GM12878 (cell line): ENCODE data around the gene OCRL. TPM values are rescaled to one million over a fixed set of nuclear protein-coding genes. Genes with fewer than 3 reads are reported as not detected.

Experiments used
- ATAC-seq: fragments of 200-7000 bp; cut with Tn5 transposase; 3 replicates; pipeline ENCODE4 v1.9.1; 2020; ENCODE audit warnings: mild to moderate bottlenecking, moderate library complexity
- BruUV-seq: library from RNA; stranded (reverse); fragments of 400-500 nt; replicated peaks from 2 replicates; lab custom pipeline; 2021; lab: Mats Ljungman, UMichigan
- CTCF ChIA-PET: fragments of 300-600 bp; sonication (Branson Sonifier 250); formaldehyde crosslinking; extraction: SDS; loops from one replicate; lab custom pipeline; 2021; ENCODE audit warnings: inconsistent platforms; lab: Yijun Ruan, JAX
- POLR2A ChIA-PET: fragments of 350-600 bp; formaldehyde crosslinking; extraction: SDS; loops from one replicate; lab custom pipeline; 2021; ENCODE audit warnings: inconsistent platforms; lab: Charles Lee
- RAD21 ChIA-PET: fragments of 300-600 bp; sonication (Branson Sonifier 250); formaldehyde crosslinking; loops from one replicate; lab custom pipeline; 2023; ENCODE audit warnings: antibody characterized with exemption; ENCODE audit not compliant: unreplicated experiment; lab: Charles Lee
- SMC1A ChIA-PET: fragments of 300-600 bp; sonication (Branson Sonifier 250); formaldehyde crosslinking; loops from one replicate; lab custom pipeline; 2023; ENCODE audit not compliant: unreplicated experiment, uncharacterized antibody; lab: Charles Lee
- DNase-seq: peaks from one replicate; pipeline ENCODE4 v3.0.0-alpha.2; 2011; ENCODE audit warnings: low read depth, low spot score
- FAIRE-seq: peaks from 3 replicates; lab custom pipeline; 2011; peaks lifted over from hg19 to GRCh38; lab: Jason Lieb, UNC
- H2AFZ ChIP-seq: 2 replicates; pipeline ENCODE4 v1.6.0; 2011; ENCODE audit warnings: low read depth, low read length, control low read depth; ENCODE audit not compliant: control insufficient read depth
- H3K27ac ChIP-seq: 2 replicates; pipeline ENCODE4 v1.5.1; 2011; ENCODE audit warnings: control low read depth; ENCODE audit not compliant: control insufficient read depth, insufficient read depth
- H3K27me3 ChIP-seq, 2 experiments: replicated peaks in 1 of 2; 2 replicates each; pipeline versions ENCODE4 v1.6.0 to v1.6.1; 2011; ENCODE audit warnings: low read length in 1 of 2; ENCODE audit not compliant: control insufficient read depth in 2 of 2, insufficient read depth in 2 of 2
- H3K36me3 ChIP-seq, 2 experiments: 2 replicates each; pipeline ENCODE4 v1.5.1; 2011; ENCODE audit warnings: low read length in 1 of 2; ENCODE audit not compliant: control insufficient read depth in 2 of 2, insufficient read depth in 2 of 2
- H3K4me1 ChIP-seq: 2 replicates; pipeline ENCODE4 v1.6.1; 2011; ENCODE audit warnings: mild to moderate bottlenecking, low read length, moderate library complexity, mixed read lengths; ENCODE audit not compliant: control insufficient read depth, insufficient read depth
- H3K4me2 ChIP-seq: 2 replicates; pipeline ENCODE4 v1.6.0; 2011; ENCODE audit warnings: control low read depth; ENCODE audit not compliant: control insufficient read depth, insufficient read depth
- H3K4me3 ChIP-seq: fragments of 200-600 bp; sonication (generic); 2 replicates; pipeline ENCODE4 v1.5.1; 2016
- H3K79me2 ChIP-seq: 2 replicates; pipeline ENCODE4 v1.6.0; 2011; ENCODE audit warnings: low read length; ENCODE audit not compliant: control insufficient read depth, insufficient read depth
- H3K9ac ChIP-seq: 2 replicates; pipeline ENCODE4 v1.8.0; 2011; ENCODE audit warnings: low read length, control low read depth, mixed read lengths; ENCODE audit not compliant: control insufficient read depth, insufficient read depth
- H3K9me3 ChIP-seq: replicated peaks from 3 replicates; pipeline ENCODE4 v1.5.1; 2011; ENCODE audit warnings: mild to moderate bottlenecking, low read length; ENCODE audit not compliant: control insufficient read depth, insufficient read depth
- H4K20me1 ChIP-seq: 2 replicates; pipeline ENCODE4 v1.6.0; 2011; ENCODE audit not compliant: control insufficient read depth, insufficient read depth
- BMI1 ChIP-seq: fragments of 450-650 bp; IDR thresholded peaks from 2 replicates; pipeline ENCODE4 v1.6.1; 2016; ENCODE audit warnings: mild to moderate bottlenecking, moderate library complexity, borderline replicate concordance
- KAT2A ChIP-seq: conservative IDR thresholded peaks from 2 replicates; pipeline ENCODE4 v1.6.1; 2011; ENCODE audit warnings: low read depth, low read length; ENCODE audit not compliant: control insufficient read depth
- MXI1 ChIP-seq: fragments of 150-350 bp; IDR thresholded peaks from 2 replicates; pipeline ENCODE4 v1.6.1; 2011; ENCODE audit warnings: low read depth, mild to moderate bottlenecking, inconsistent platforms, low read length, improper control_type of control experiment
- PAX5 ChIP-seq: IDR thresholded peaks from 2 replicates; pipeline ENCODE4 v1.6.1; 2011; ENCODE audit warnings: low read depth, low read length, borderline replicate concordance
- POLR2AphosphoS5 ChIP-seq: IDR thresholded peaks from 2 replicates; pipeline ENCODE4 v1.6.1; 2011; ENCODE audit warnings: mild to moderate bottlenecking, low read length, inconsistent platforms
- RUNX3 ChIP-seq: IDR thresholded peaks from 2 replicates; pipeline ENCODE4 v1.6.1; 2012; ENCODE audit warnings: low read length, inconsistent platforms
- SREBF2 ChIP-seq: IDR thresholded peaks from 2 replicates; pipeline ENCODE4 v1.6.1; 2012; ENCODE audit warnings: mild to moderate bottlenecking, low read length
- ZNF622 ChIP-seq: fragments of 450-650 bp; IDR thresholded peaks from 2 replicates; pipeline ENCODE4 v1.6.1; 2017; ENCODE audit warnings: mild to moderate bottlenecking, inconsistent platforms
- WGBS: methylation state at CpG from one replicate; pipeline ENCODE4 v1.1.6; 2016; ENCODE audit warnings: low lambda C conversion rate; ENCODE audit not compliant: insufficient replicate concordance, insufficient coverage; ENCODE audit errors: missing lambda C conversion rate; 5-methylcytosine and 5-hydroxymethylcytosine counted together
- in situ Hi-C: fragments of 300-500 bp; cut with MboI; formaldehyde crosslinking; loops from 9 replicates; pipeline ENCODE4 v1.14.3; 2018; ENCODE audit warnings: mixed read lengths
- intact Hi-C: fragments of 100-400 bp; cut with micrococcal nuclease; formaldehyde crosslinking; loops from one replicate; pipeline ENCODE4 v1.14.2; 2022; ENCODE audit not compliant: unreplicated experiment
- polyA plus RNA-seq, 11 experiments: library from polyadenylated mRNA; depleted of rRNA in 4 of 11; unstranded in 6 of 11; stranded (reverse) in 5 of 11; fragments of >200 nt; fragmentation: Nextera tagmentation in 4 of 11; fragmentation: Illumina TruSeq in 1 of 11; extraction: Ambion mirVana in 4 of 11; extraction: Trizol in 1 of 11; gene quantifications; 1 replicate in 1 of 11; 2 replicates in 10 of 11; pipeline versions ENCODE4 v1.2.1 to v1.2.3, GENCODE V29; 2011 to 2016; ENCODE audit warnings: inconsistent platforms in 2 of 11, missing spikeins in 2 of 11, low read depth in 1 of 11
- total RNA-seq, 4 experiments: library from RNA; depleted of rRNA in 3 of 4; stranded (reverse); fragments of >200 nt in 3 of 4; fragmentation: Illumina TruSeq in 1 of 4; extraction: Trizol in 1 of 4; gene quantifications; 2 replicates each; pipeline versions ENCODE4 v1.2.1 to v1.2.3, GENCODE V29; 2013 to 2021
- TF ChIP-seq, protein P1 (sequence below): fragments of 450-650 bp; IDR thresholded peaks from 2 replicates; pipeline ENCODE4 v1.6.1; 2017; ENCODE audit warnings: mild to moderate bottlenecking
- TF ChIP-seq, protein P2 (sequence below): fragments of 450-650 bp; IDR thresholded peaks from 2 replicates; pipeline ENCODE4 v1.6.1; 2017; ENCODE audit warnings: low read depth, mild to moderate bottlenecking, moderate library complexity
- TF ChIP-seq, protein P3 (sequence below), 3 experiments: IDR thresholded peaks in 2 of 3; conservative IDR thresholded peaks in 1 of 3; 2 replicates each; pipeline ENCODE4 v1.5.1; 2011; ENCODE audit warnings: low read depth in 3 of 3, low read length in 3 of 3, mild to moderate bottlenecking in 3 of 3, control low read depth in 2 of 3, moderate library complexity in 2 of 3, inconsistent platforms in 1 of 3, mixed read lengths in 1 of 3; ENCODE audit not compliant: control insufficient read depth in 2 of 3, insufficient read depth in 1 of 3; ENCODE audit errors: extremely low read depth in 1 of 3
- TF ChIP-seq, protein P4 (sequence below): fragments of 450-650 bp; formaldehyde crosslinking; IDR thresholded peaks from 2 replicates; pipeline ENCODE4 v1.5.0; 2022; ENCODE audit warnings: mild to moderate bottlenecking, missing genetic modification characterization

OCRL gene
- total and polyA plus RNA-seq, 10 of the 15 experiments (the other 5 are each of a cell fraction or from before 2014, with no cell fraction given) = 0.53 to 4.4 (median 2.3) TPM

DNA sequence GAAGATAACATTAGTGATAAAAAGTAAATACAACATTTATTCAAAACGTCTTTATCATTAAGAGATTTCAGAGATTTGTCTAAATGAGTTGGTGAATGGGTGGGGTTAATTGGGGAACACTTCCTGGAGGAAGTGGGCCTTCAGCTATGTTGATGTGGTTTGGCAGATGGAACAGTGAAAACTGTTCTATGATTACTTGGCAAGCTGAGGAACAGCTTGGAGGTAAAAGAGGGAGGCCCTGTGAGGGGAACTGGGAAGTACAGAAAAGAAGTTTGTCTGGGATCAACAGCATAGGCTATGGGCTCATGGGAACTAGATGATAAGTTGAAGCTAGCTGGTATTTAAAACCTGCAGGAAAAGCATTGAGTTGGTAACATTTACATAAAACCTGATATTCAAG, 26.0 kb downstream of the OCRL start (continued):
- TF ChIP-seq, protein P1, sequence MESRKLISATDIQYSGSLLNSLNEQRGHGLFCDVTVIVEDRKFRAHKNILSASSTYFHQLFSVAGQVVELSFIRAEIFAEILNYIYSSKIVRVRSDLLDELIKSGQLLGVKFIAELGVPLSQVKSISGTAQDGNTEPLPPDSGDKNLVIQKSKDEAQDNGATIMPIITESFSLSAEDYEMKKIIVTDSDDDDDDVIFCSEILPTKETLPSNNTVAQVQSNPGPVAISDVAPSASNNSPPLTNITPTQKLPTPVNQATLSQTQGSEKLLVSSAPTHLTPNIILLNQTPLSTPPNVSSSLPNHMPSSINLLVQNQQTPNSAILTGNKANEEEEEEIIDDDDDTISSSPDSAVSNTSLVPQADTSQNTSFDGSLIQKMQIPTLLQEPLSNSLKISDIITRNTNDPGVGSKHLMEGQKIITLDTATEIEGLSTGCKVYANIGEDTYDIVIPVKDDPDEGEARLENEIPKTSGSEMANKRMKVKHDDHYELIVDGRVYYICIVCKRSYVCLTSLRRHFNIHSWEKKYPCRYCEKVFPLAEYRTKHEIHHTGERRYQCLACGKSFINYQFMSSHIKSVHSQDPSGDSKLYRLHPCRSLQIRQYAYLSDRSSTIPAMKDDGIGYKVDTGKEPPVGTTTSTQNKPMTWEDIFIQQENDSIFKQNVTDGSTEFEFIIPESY = no peak
- no peak for TF ChIP-seq POLR2AphosphoS5

DNA sequence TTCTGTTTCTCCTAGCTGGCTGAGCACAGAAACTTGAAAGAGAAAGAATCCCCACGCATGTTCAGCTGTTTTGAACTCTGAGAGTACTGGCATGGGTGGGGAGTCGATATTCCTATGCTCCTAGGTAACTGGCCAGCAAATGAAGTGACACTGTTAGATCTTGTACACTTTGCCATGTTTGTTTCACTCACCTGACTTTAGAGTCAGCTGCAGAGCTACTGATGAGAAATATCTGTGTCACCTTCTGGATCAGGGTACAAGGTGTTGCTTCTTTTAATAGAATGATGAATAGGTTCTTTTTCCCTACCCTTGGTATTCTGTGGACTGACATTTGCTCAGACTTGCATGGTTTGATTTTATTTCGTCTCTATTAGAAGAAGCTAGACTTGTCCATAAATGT, 28.3 kb downstream of the OCRL start:
- no peak for FAIRE-seq
- no peak for TF ChIP-seq MXI1
- TF ChIP-seq SREBF2 = no peak
- TF ChIP-seq KAT2A = no peak
- TF ChIP-seq ZNF622 = no peak
- TF ChIP-seq, protein P2, sequence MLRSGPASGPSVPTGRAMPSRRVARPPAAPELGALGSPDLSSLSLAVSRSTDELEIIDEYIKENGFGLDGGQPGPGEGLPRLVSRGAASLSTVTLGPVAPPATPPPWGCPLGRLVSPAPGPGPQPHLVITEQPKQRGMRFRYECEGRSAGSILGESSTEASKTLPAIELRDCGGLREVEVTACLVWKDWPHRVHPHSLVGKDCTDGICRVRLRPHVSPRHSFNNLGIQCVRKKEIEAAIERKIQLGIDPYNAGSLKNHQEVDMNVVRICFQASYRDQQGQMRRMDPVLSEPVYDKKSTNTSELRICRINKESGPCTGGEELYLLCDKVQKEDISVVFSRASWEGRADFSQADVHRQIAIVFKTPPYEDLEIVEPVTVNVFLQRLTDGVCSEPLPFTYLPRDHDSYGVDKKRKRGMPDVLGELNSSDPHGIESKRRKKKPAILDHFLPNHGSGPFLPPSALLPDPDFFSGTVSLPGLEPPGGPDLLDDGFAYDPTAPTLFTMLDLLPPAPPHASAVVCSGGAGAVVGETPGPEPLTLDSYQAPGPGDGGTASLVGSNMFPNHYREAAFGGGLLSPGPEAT = no peak
- TF ChIP-seq, protein P3, sequence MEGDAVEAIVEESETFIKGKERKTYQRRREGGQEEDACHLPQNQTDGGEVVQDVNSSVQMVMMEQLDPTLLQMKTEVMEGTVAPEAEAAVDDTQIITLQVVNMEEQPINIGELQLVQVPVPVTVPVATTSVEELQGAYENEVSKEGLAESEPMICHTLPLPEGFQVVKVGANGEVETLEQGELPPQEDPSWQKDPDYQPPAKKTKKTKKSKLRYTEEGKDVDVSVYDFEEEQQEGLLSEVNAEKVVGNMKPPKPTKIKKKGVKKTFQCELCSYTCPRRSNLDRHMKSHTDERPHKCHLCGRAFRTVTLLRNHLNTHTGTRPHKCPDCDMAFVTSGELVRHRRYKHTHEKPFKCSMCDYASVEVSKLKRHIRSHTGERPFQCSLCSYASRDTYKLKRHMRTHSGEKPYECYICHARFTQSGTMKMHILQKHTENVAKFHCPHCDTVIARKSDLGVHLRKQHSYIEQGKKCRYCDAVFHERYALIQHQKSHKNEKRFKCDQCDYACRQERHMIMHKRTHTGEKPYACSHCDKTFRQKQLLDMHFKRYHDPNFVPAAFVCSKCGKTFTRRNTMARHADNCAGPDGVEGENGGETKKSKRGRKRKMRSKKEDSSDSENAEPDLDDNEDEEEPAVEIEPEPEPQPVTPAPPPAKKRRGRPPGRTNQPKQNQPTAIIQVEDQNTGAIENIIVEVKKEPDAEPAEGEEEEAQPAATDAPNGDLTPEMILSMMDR (IDR thresholded peaks at IDR 0.05 in 2 of 3, conservative IDR thresholded peaks at IDR 0.05 in 1 of 3; ENCODE audit: control insufficient read depth in 2 of 3, extremely low read depth in 1 of 3, insufficient read depth in 1 of 3, low read depth in 3 of 3, low read length in 3 of 3) = no peak
- TF ChIP-seq, protein P4, sequence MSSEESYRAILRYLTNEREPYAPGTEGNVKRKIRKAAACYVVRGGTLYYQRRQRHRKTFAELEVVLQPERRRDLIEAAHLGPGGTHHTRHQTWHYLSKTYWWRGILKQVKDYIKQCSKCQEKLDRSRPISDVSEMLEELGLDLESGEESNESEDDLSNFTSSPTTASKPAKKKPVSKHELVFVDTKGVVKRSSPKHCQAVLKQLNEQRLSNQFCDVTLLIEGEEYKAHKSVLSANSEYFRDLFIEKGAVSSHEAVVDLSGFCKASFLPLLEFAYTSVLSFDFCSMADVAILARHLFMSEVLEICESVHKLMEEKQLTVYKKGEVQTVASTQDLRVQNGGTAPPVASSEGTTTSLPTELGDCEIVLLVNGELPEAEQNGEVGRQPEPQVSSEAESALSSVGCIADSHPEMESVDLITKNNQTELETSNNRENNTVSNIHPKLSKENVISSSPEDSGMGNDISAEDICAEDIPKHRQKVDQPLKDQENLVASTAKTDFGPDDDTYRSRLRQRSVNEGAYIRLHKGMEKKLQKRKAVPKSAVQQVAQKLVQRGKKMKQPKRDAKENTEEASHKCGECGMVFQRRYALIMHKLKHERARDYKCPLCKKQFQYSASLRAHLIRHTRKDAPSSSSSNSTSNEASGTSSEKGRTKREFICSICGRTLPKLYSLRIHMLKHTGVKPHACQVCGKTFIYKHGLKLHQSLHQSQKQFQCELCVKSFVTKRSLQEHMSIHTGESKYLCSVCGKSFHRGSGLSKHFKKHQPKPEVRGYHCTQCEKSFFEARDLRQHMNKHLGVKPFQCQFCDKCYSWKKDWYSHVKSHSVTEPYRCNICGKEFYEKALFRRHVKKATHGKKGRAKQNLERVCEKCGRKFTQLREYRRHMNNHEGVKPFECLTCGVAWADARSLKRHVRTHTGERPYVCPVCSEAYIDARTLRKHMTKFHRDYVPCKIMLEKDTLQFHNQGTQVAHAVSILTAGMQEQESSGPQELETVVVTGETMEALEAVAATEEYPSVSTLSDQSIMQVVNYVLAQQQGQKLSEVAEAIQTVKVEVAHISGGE (CRISPR knock-in tag) = no peak
- TF ChIP-seq BMI1 = no peak
- TF ChIP-seq RUNX3 = no peak
- no peak for TF ChIP-seq PAX5

More for the DNA sequence above, 28.3 kb downstream of the OCRL start:
- no peaks in the 10 kb centered on the region for H3K79me2 ChIP-seq
- no peaks in the 10 kb centered on the region for H4K20me1 ChIP-seq
- no peaks in the 10 kb centered on the region for H3K9me3 ChIP-seq
- 51% methylated on average over 3 of the region's 3 CpGs for WGBS
- ATAC-seq (no peak), DNase-seq (no peak)
- H3K4me1 ChIP-seq = no peaks in the 10 kb centered on the region
- no peaks in the 10 kb centered on the region for H3K27me3 ChIP-seq
- no peak overlapping the region for H2AFZ ChIP-seq
- H3K4me2 ChIP-seq = no peak overlapping the region
- POLR2A ChIA-PET = no interaction called here
- RAD21 ChIA-PET = no interaction called here
- intact Hi-C loops = no loop called here
- no peak overlapping the region for H3K27ac ChIP-seq
- H3K36me3 ChIP-seq = no peaks in the 10 kb centered on the region
- SMC1A ChIA-PET = no interaction called here
- no TSS peak for BruUV-seq
- in situ Hi-C loops = no loop called here
- H3K9ac ChIP-seq = no peak overlapping the region
- CTCF ChIA-PET = interaction anchor here (0.9 kb wide), 1 partner anchor 69 kb away, joined by 3 read pairs; no protein-coding TSS in a partner anchor
- no peak overlapping the region for H3K4me3 ChIP-seq
